GM12878 (cell line): Measurements from ENCODE around the gene SMARCD1. TPM values are rescaled to one million over a fixed set of nuclear protein-coding genes. Genes with fewer than 3 reads are reported as not detected.

Source experiments
- ATAC-seq: fragments of 200-7000 bp; cut with Tn5 transposase; 3 replicates; pipeline ENCODE4 v1.9.1; 2020; ENCODE audit warnings: mild to moderate bottlenecking, moderate library complexity
- BruUV-seq: library from RNA; stranded (reverse); fragments of 400-500 nt; replicated peaks from 2 replicates; lab custom pipeline; 2021; lab: Mats Ljungman, UMichigan
- CTCF ChIA-PET: fragments of 300-600 bp; sonication (Branson Sonifier 250); formaldehyde crosslinking; extraction: SDS; loops from one replicate; lab custom pipeline; 2021; ENCODE audit warnings: inconsistent platforms; lab: Yijun Ruan, JAX
- POLR2A ChIA-PET: fragments of 350-600 bp; formaldehyde crosslinking; extraction: SDS; loops from one replicate; lab custom pipeline; 2021; ENCODE audit warnings: inconsistent platforms; lab: Charles Lee
- RAD21 ChIA-PET: fragments of 300-600 bp; sonication (Branson Sonifier 250); formaldehyde crosslinking; loops from one replicate; lab custom pipeline; 2023; ENCODE audit warnings: antibody characterized with exemption; ENCODE audit not compliant: unreplicated experiment; lab: Charles Lee
- SMC1A ChIA-PET: fragments of 300-600 bp; sonication (Branson Sonifier 250); formaldehyde crosslinking; loops from one replicate; lab custom pipeline; 2023; ENCODE audit not compliant: unreplicated experiment, uncharacterized antibody; lab: Charles Lee
- DNase-seq: peaks from one replicate; pipeline ENCODE4 v3.0.0-alpha.2; 2011; ENCODE audit warnings: low read depth, low spot score
- FAIRE-seq: peaks from 3 replicates; lab custom pipeline; 2011; peaks lifted over from hg19 to GRCh38; lab: Jason Lieb, UNC
- H2AFZ ChIP-seq: 2 replicates; pipeline ENCODE4 v1.6.0; 2011; ENCODE audit warnings: low read depth, low read length, control low read depth; ENCODE audit not compliant: control insufficient read depth
- H3K27ac ChIP-seq: 2 replicates; pipeline ENCODE4 v1.5.1; 2011; ENCODE audit warnings: control low read depth; ENCODE audit not compliant: control insufficient read depth, insufficient read depth
- H3K27me3 ChIP-seq, 2 experiments: replicated peaks in 1 of 2; 2 replicates each; pipeline versions ENCODE4 v1.6.0 to v1.6.1; 2011; ENCODE audit warnings: low read length in 1 of 2; ENCODE audit not compliant: control insufficient read depth in 2 of 2, insufficient read depth in 2 of 2
- H3K36me3 ChIP-seq, 2 experiments: 2 replicates each; pipeline ENCODE4 v1.5.1; 2011; ENCODE audit warnings: low read length in 1 of 2; ENCODE audit not compliant: control insufficient read depth in 2 of 2, insufficient read depth in 2 of 2
- H3K4me1 ChIP-seq: 2 replicates; pipeline ENCODE4 v1.6.1; 2011; ENCODE audit warnings: mild to moderate bottlenecking, low read length, moderate library complexity, mixed read lengths; ENCODE audit not compliant: control insufficient read depth, insufficient read depth
- H3K4me2 ChIP-seq: 2 replicates; pipeline ENCODE4 v1.6.0; 2011; ENCODE audit warnings: control low read depth; ENCODE audit not compliant: control insufficient read depth, insufficient read depth
- H3K4me3 ChIP-seq: fragments of 200-600 bp; sonication (generic); 2 replicates; pipeline ENCODE4 v1.5.1; 2016
- H3K79me2 ChIP-seq: 2 replicates; pipeline ENCODE4 v1.6.0; 2011; ENCODE audit warnings: low read length; ENCODE audit not compliant: control insufficient read depth, insufficient read depth
- H3K9ac ChIP-seq: 2 replicates; pipeline ENCODE4 v1.8.0; 2011; ENCODE audit warnings: low read length, control low read depth, mixed read lengths; ENCODE audit not compliant: control insufficient read depth, insufficient read depth
- H3K9me3 ChIP-seq: replicated peaks from 3 replicates; pipeline ENCODE4 v1.5.1; 2011; ENCODE audit warnings: mild to moderate bottlenecking, low read length; ENCODE audit not compliant: control insufficient read depth, insufficient read depth
- H4K20me1 ChIP-seq: 2 replicates; pipeline ENCODE4 v1.6.0; 2011; ENCODE audit not compliant: control insufficient read depth, insufficient read depth
- BACH1 ChIP-seq: fragments of 450-650 bp; IDR thresholded peaks from 2 replicates; pipeline ENCODE4 v1.6.1; 2017; ENCODE audit warnings: mild to moderate bottlenecking, borderline replicate concordance
- FOS ChIP-seq: IDR thresholded peaks from 3 replicates; pipeline ENCODE4 v1.6.1; 2011; ENCODE audit warnings: borderline replicate concordance; ENCODE audit not compliant: insufficient read length; ENCODE audit errors: extremely low read depth
- FOXM1 ChIP-seq: IDR thresholded peaks from 2 replicates; pipeline ENCODE4 v1.6.1; 2012; ENCODE audit warnings: low read depth, mild to moderate bottlenecking, inconsistent platforms, low read length, moderate library complexity
- HCFC1 ChIP-seq: fragments of 150-350 bp; IDR thresholded peaks from 2 replicates; pipeline ENCODE4 v1.6.1; 2014; ENCODE audit warnings: low read length
- PAX5 ChIP-seq: IDR thresholded peaks from 2 replicates; pipeline ENCODE4 v1.6.1; 2011; ENCODE audit warnings: low read depth, low read length, borderline replicate concordance
- SREBF2 ChIP-seq: IDR thresholded peaks from 2 replicates; pipeline ENCODE4 v1.6.1; 2012; ENCODE audit warnings: mild to moderate bottlenecking, low read length
- SUPT20H ChIP-seq: IDR thresholded peaks from 2 replicates; pipeline ENCODE4 v1.6.1; 2011; ENCODE audit warnings: low read depth, mild to moderate bottlenecking, low read length, moderate library complexity, borderline replicate concordance; ENCODE audit not compliant: control insufficient read depth
- TCF12 ChIP-seq: IDR thresholded peaks from 2 replicates; pipeline ENCODE4 v1.6.1; 2011; ENCODE audit warnings: low read depth, mild to moderate bottlenecking, low read length
- ZBTB4 ChIP-seq: fragments of 450-650 bp; formaldehyde crosslinking; IDR thresholded peaks from 2 replicates; pipeline ENCODE4 v1.4.0; 2022; ENCODE audit warnings: mild to moderate bottlenecking, moderate library complexity
- WGBS: methylation state at CpG from one replicate; pipeline ENCODE4 v1.1.6; 2016; ENCODE audit warnings: low lambda C conversion rate; ENCODE audit not compliant: insufficient replicate concordance, insufficient coverage; ENCODE audit errors: missing lambda C conversion rate; 5-methylcytosine and 5-hydroxymethylcytosine counted together
- in situ Hi-C: fragments of 300-500 bp; cut with MboI; formaldehyde crosslinking; loops from 9 replicates; pipeline ENCODE4 v1.14.3; 2018; ENCODE audit warnings: mixed read lengths
- intact Hi-C: fragments of 100-400 bp; cut with micrococcal nuclease; formaldehyde crosslinking; loops from one replicate; pipeline ENCODE4 v1.14.2; 2022; ENCODE audit not compliant: unreplicated experiment
- polyA plus RNA-seq, 11 experiments: library from polyadenylated mRNA; depleted of rRNA in 4 of 11; unstranded in 6 of 11; stranded (reverse) in 5 of 11; fragments of >200 nt; fragmentation: Nextera tagmentation in 4 of 11; fragmentation: Illumina TruSeq in 1 of 11; extraction: Ambion mirVana in 4 of 11; extraction: Trizol in 1 of 11; gene quantifications; 1 replicate in 1 of 11; 2 replicates in 10 of 11; pipeline versions ENCODE4 v1.2.1 to v1.2.3, GENCODE V29; 2011 to 2016; ENCODE audit warnings: inconsistent platforms in 2 of 11, missing spikeins in 2 of 11, low read depth in 1 of 11
- total RNA-seq, 4 experiments: library from RNA; depleted of rRNA in 3 of 4; stranded (reverse); fragments of >200 nt in 3 of 4; fragmentation: Illumina TruSeq in 1 of 4; extraction: Trizol in 1 of 4; gene quantifications; 2 replicates each; pipeline versions ENCODE4 v1.2.1 to v1.2.3, GENCODE V29; 2013 to 2021

Gene SMARCD1
- total and polyA plus RNA-seq, 10 of the 15 experiments (the other 5 are each of a cell fraction or from before 2014, with no cell fraction given), result 1.4 to 92.4 (median 58.9) TPM

- 89% methylated on average over 2 of the region's 2 CpGs for whole genome bisulfite sequencing
- Histone ChIP-seq H3K79me2 (no peaks in the 10 kb centered on the region), H4K20me1 (no peaks in the 10 kb centered on the region), H3K9me3 (no peaks in the 10 kb centered on the region), H3K9ac (no peak overlapping the region), H3K4me1 (no peaks in the 10 kb centered on the region)
- RAD21 ChIA-PET, result no interaction called here
- CTCF ChIA-PET, result interaction anchor here (0.6 to 1.9 kb wide), 6 partner anchors 25 to 1804 kb away, joined by 3 to 6 read pairs (median 3); no protein-coding TSS in a partner anchor
- no peak for ATAC-seq
- SMC1A ChIA-PET, result no interaction called here
- no peak for TF ChIP-seq TCF12
- TF ChIP-seq, all 136 proteins: peak for 0
- H3K4me3 ChIP-seq, result no peak overlapping the region
- intact Hi-C loops (no loop called here), in situ Hi-C loops (no loop called here)
- POLR2A ChIA-PET, result interaction anchor here (0.6 kb wide), 1 partner anchor 378 kb away, joined by 3 read pairs; no protein-coding TSS in a partner anchor
- no peak overlapping the region for H3K27ac ChIP-seq
- H3K27me3 ChIP-seq, result no peaks in the 10 kb centered on the region
- no peaks in the 10 kb centered on the region for H3K36me3 ChIP-seq
- FAIRE-seq, result no peak
- H2AFZ ChIP-seq, result no peak overlapping the region
- BruUV-seq, result no TSS peak
- H3K4me2 ChIP-seq, result no peak overlapping the region
- DNase-seq, result no peak
Observed at GRCh38 chr12:50043308-50043707, 41.8 kb upstream of the SMARCD1 start.

GRCh38 chr12:50043854-50044253 lies 41.3 kb upstream of the SMARCD1 start:
- ChIA-PET RAD21 (no interaction called here), CTCF (interaction anchor here (0.6 to 1.9 kb wide), 5 partner anchors 25 to 1804 kb away, joined by 3 to 6 read pairs (median 3); no protein-coding TSS in a partner anchor), POLR2A (no interaction called here), SMC1A (interaction anchor here (1.0 kb wide), 1 partner anchor 23 kb away, joined by 3 read pairs; no protein-coding TSS in a partner anchor)
- no TSS peak for BruUV-seq
- H3K27me3 ChIP-seq, result no peaks in the 10 kb centered on the region
- H3K9ac ChIP-seq, result no peak overlapping the region
- no peak overlapping the region for H3K27ac ChIP-seq
- no peaks in the 10 kb centered on the region for H3K79me2 ChIP-seq
- no peaks in the 10 kb centered on the region for H3K9me3 ChIP-seq
- no peak overlapping the region for H3K4me3 ChIP-seq
- no peaks in the 10 kb centered on the region for H4K20me1 ChIP-seq
- H3K4me1 ChIP-seq, result no peaks in the 10 kb centered on the region
- no peak for DNase-seq
- in situ Hi-C loops (no loop called here), intact Hi-C loops (no loop called here)
- no peak overlapping the region for H2AFZ ChIP-seq
- no peaks in the 10 kb centered on the region for H3K36me3 ChIP-seq
- ATAC-seq, result no peak
- WGBS, result 69% methylated on average over 6 of the region's 6 CpGs
- no peak for FAIRE-seq
- H3K4me2 ChIP-seq, result no peak overlapping the region
- TF ChIP-seq FOXM1, result no peak
- TF ChIP-seq SUPT20H, result no peak
- no peak for TF ChIP-seq BACH1
- TF ChIP-seq SREBF2, result no peak
- no peak for TF ChIP-seq PAX5
- TF ChIP-seq HCFC1, result no peak
- no peak for TF ChIP-seq FOS
- no peak for TF ChIP-seq ZBTB4 (CRISPR knock-in tag)
